MCF 10A (cell line): ENCODE data around the gene DHRS4L2. TPM values are rescaled to one million over a fixed set of nuclear protein-coding genes. Genes with fewer than 3 reads are reported as not detected.
"Not testable (repeated sequence)": the region's sequence is repeated elsewhere in the genome, so short reads cannot be mapped to it uniquely, and the experiment has no call there.

Experiments used
- BruUV-seq: library from RNA; stranded (reverse); fragments of 400-500 nt; replicated peaks from 2 replicates; lab custom pipeline; 2021; lab: Mats Ljungman, UMichigan
- CTCF ChIA-PET: fragments of 300-600 bp; sonication (Branson Sonifier 250); formaldehyde crosslinking; extraction: SDS; loops from one replicate; lab custom pipeline; 2021; ENCODE audit warnings: antibody characterized with exemption, inconsistent platforms; lab: Yijun Ruan, JAX
- POLR2A ChIA-PET: fragments of 300-600, 350-650 bp; sonication (Branson Sonifier 250); formaldehyde crosslinking; extraction: SDS; loops from one replicate; lab custom pipeline; 2020; ENCODE audit warnings: antibody characterized with exemption, inconsistent platforms; lab: Yijun Ruan, JAX
- DNase-seq: peaks from one replicate; pipeline ENCODE4 v3.0.0-alpha.2; 2018; ENCODE audit not compliant: unreplicated experiment
- H3K27ac Mint-ChIP-seq: one replicate; pipeline ENCODE4 v1.8.0; 2022; ENCODE audit warnings: mild to moderate bottlenecking, low read depth, mixed read lengths; ENCODE audit not compliant: unreplicated experiment
- H3K27me3 Mint-ChIP-seq: one replicate; pipeline ENCODE4 v1.8.0; 2022; ENCODE audit warnings: mixed read lengths; ENCODE audit not compliant: insufficient read depth, unreplicated experiment
- H3K36me3 Mint-ChIP-seq: one replicate; pipeline ENCODE4 v1.8.0; 2022; ENCODE audit warnings: mild to moderate bottlenecking, moderate library complexity, mixed read lengths; ENCODE audit not compliant: insufficient read depth, unreplicated experiment
- H3K4me1 Mint-ChIP-seq: one replicate; pipeline ENCODE4 v1.8.0; 2022; ENCODE audit warnings: mixed read lengths; ENCODE audit not compliant: insufficient read depth, unreplicated experiment
- H3K4me3 Mint-ChIP-seq: one replicate; pipeline ENCODE4 v1.8.0; 2022; ENCODE audit warnings: mild to moderate bottlenecking, moderate library complexity, mixed read lengths; ENCODE audit not compliant: unreplicated experiment
- H3K9me3 Mint-ChIP-seq: one replicate; pipeline ENCODE4 v1.8.0; 2022; ENCODE audit warnings: mixed read lengths; ENCODE audit not compliant: unreplicated experiment
- intact Hi-C: fragments of 100-400 bp; cut with micrococcal nuclease; formaldehyde crosslinking; loops from 2 replicates; pipeline ENCODE4 v1.14.1; 2022
- total RNA-seq: library from RNA; stranded (reverse); gene quantifications from 2 replicates; pipeline ENCODE4 v1.2.3, GENCODE V29; 2022
- TF ChIP-seq, protein P1 (sequence below): fragments of 200-600 bp; IDR thresholded peaks from one replicate; pipeline ENCODE4 v1.8.0; 2022; ENCODE audit warnings: antibody characterized with exemption, mild to moderate bottlenecking; ENCODE audit not compliant: unreplicated experiment

Gene DHRS4L2
- total RNA-seq, 1 experiment from 2014 or later, result 20.8 TPM

DNA sequence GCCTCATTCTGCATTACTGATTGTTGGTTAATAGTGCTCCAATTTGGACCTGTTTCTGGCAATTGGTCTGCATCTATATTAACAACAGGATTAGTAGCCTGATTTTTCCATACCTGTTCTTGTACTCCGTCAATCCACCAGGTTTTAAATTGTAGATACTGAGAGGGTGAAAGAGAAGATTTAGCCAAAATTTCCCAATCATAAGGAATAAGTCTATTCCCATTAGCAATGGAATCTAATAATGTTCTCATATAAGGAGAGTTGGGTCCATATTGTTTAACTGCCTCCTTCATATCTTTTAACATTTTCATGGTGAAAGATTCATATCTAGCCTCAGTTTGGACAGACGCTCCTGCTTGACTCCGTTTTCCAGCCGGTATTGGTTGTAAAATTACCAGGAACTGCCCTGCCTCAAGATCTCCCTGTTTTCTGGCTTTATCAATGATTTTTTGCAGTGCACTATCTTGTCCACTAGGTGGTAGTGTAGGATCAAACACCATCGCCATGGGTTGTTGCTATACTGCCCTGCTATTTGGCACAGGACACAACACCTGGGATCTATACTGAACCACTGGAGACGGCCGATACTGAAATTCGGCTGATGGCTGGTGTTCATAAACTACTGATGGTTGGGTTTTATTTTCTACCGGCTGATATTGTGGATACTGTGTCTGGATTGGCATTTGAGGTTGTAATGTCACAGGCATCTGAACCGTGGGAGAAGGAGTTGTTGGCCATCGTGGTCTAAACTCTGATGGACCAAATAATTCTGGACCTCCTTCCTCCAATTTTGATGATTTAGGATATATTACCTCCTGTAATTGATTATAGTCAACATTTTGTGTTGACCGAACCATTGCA, 25.2 kb downstream of the DHRS4L2 start:
- Mint-ChIP-seq H3K27me3 (peaks cover 20% of the 10 kb centered on the region), H3K4me1 (no peaks in the 10 kb centered on the region), H3K27ac (no peak overlapping the region), H3K4me3 (no peak overlapping the region), H3K9me3 (no peaks in the 10 kb centered on the region), H3K36me3 (no peaks in the 10 kb centered on the region)
- CTCF ChIA-PET, result interaction anchor here (0.6 to 2.3 kb wide), 14 partner anchors 28 to 96 kb away, joined by 3 to 25 read pairs (median 4); partner anchors contain the start of genes CPNE6 and PCK2
- POLR2A ChIA-PET, result interaction anchor here (0.7 to 1.1 kb wide), 5 partner anchors 79 to 638 kb away, joined by 3 to 5 read pairs (median 3); no protein-coding TSS in a partner anchor
- TF ChIP-seq, protein P1, sequence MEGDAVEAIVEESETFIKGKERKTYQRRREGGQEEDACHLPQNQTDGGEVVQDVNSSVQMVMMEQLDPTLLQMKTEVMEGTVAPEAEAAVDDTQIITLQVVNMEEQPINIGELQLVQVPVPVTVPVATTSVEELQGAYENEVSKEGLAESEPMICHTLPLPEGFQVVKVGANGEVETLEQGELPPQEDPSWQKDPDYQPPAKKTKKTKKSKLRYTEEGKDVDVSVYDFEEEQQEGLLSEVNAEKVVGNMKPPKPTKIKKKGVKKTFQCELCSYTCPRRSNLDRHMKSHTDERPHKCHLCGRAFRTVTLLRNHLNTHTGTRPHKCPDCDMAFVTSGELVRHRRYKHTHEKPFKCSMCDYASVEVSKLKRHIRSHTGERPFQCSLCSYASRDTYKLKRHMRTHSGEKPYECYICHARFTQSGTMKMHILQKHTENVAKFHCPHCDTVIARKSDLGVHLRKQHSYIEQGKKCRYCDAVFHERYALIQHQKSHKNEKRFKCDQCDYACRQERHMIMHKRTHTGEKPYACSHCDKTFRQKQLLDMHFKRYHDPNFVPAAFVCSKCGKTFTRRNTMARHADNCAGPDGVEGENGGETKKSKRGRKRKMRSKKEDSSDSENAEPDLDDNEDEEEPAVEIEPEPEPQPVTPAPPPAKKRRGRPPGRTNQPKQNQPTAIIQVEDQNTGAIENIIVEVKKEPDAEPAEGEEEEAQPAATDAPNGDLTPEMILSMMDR, result peak; percentile 80
- intact Hi-C loops, result loop anchor here (1.0 to 5.0 kb wide), 9 partner anchors 22 to 285 kb away; partner anchors contain the start of genes DHRS1, IRF9, NOP9 and PSME2
- BruUV-seq, result no TSS peak
- peak; percentile 83 for DNase-seq

DNA sequence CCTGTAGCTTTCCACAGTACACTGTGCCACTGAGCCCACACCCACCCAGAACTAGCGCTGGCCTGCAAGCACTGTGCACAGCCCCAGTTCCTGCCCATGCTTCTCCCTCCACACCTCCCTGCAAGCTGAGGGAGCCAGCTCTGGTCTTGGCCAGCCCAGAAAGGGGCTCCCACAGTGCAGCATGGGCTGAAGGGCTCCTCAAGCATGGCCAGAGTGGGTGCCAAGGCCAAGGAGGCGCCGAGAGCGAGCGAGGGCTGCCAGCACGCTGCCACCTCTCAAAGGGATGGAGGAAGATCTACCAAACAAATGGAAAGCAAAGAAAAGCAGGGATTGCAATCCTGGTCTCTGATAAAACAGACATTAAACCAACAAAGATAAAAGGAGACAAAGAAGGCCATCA, 27.0 kb downstream of the DHRS4L2 start:
- H3K36me3 Mint-ChIP-seq, H3K4me3 Mint-ChIP-seq, DNase-seq, H3K9me3 Mint-ChIP-seq, H3K27ac Mint-ChIP-seq, H3K4me1 Mint-ChIP-seq, BruUV-seq, POLR2A ChIA-PET: not testable (repeated sequence)
- CTCF ChIA-PET, result interaction anchor here (0.7 to 2.3 kb wide), 5 partner anchors 22 to 318 kb away, joined by 3 to 25 read pairs (median 4); no protein-coding TSS in a partner anchor
- H3K27me3 Mint-ChIP-seq, result peaks cover 20% of the 10 kb centered on the region
- intact Hi-C loops, result loop anchor here (2.0 kb wide), 5 partner anchors 41 to 283 kb away; partner anchors contain the start of genes DHRS1, IRF9, NOP9 and PSME2

DNA sequence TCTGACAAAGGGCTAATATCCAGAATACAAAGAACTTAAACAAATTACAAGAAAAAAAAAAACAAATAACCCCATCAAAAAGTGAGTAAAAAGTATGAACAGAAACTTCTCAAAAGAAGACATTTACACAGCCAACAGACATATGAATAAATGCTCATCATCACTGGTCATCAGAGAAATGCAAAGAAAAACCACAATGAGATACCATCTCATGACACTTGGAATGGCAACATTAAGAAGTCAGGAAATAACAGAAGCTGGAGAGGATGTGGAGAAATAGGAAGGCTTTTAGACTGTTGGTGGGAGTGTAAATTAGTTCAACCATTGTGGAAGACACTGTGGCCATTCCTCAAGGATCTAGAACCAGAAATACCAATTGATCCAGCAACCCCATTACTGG, 30.2 kb downstream of the DHRS4L2 start:
- BruUV-seq, H3K36me3 Mint-ChIP-seq, H3K4me3 Mint-ChIP-seq, H3K27ac Mint-ChIP-seq, H3K4me1 Mint-ChIP-seq, intact Hi-C loops, DNase-seq, CTCF ChIA-PET, H3K9me3 Mint-ChIP-seq: not testable (repeated sequence)
- peaks cover 22% of the 10 kb centered on the region for H3K27me3 Mint-ChIP-seq
- POLR2A ChIA-PET, result interaction anchor here (0.6 kb wide), 1 partner anchor 29 kb away, joined by 3 read pairs; no protein-coding TSS in a partner anchor

DNA sequence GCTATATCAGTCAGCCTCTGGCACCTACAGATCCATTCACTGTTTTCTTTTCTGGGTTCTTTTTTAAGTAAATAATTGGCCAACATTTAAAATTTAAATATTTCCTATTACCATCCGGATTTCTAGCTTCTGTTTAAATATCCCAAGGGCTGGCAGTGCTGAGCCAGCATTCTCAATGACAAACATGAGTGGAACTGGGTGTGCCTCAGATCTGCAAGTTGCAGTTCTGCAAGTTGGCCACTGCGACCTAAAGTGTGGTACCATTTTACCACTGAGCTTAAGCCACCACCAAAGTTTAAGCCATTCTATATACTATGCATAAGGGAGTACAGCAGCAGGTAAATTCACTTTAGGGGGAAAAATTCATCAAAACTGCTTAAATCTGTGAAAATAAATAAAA, 31.2 kb downstream of the DHRS4L2 start:
- H3K27me3 Mint-ChIP-seq, result peaks cover 31% of the 10 kb centered on the region
- H3K36me3 Mint-ChIP-seq, BruUV-seq, DNase-seq, H3K27ac Mint-ChIP-seq, intact Hi-C loops, H3K9me3 Mint-ChIP-seq, H3K4me1 Mint-ChIP-seq, H3K4me3 Mint-ChIP-seq: not testable (repeated sequence)
- ChIA-PET CTCF (interaction anchor here (0.7 kb wide), 2 partner anchors 36 to 543 kb away, joined by 3 read pairs; no protein-coding TSS in a partner anchor), POLR2A (interaction anchor here (0.6 kb wide), 1 partner anchor 1324 kb away, joined by 4 read pairs; no protein-coding TSS in a partner anchor)

DNA sequence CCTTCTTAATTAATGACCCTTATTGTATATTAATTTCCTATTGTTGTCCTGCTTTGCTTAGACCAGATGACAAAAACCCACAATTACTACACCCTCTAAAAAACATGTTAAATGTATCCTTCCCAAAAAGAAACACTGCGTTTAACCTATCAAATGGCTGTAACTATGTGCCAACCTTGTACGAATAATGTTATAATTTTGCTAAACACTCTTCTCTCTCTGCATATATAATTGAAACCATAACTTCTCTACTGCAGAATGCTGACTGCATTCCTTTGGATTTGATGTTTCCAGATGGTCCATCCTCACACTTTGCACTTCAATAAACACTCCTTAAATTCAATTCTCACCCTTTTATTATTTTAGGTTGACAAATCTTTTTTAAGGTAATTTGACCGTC, 31.8 kb downstream of the DHRS4L2 start:
- H3K27ac Mint-ChIP-seq, H3K36me3 Mint-ChIP-seq, intact Hi-C loops, H3K4me3 Mint-ChIP-seq, H3K9me3 Mint-ChIP-seq, DNase-seq, BruUV-seq, H3K4me1 Mint-ChIP-seq: not testable (repeated sequence)
- CTCF ChIA-PET, result interaction anchor here (0.7 kb wide), 2 partner anchors 35 to 543 kb away, joined by 3 read pairs; no protein-coding TSS in a partner anchor
- peaks cover 31% of the 10 kb centered on the region for H3K27me3 Mint-ChIP-seq
- POLR2A ChIA-PET, result interaction anchor here (0.6 kb wide), 1 partner anchor 1325 kb away, joined by 4 read pairs; no protein-coding TSS in a partner anchor

DNA sequence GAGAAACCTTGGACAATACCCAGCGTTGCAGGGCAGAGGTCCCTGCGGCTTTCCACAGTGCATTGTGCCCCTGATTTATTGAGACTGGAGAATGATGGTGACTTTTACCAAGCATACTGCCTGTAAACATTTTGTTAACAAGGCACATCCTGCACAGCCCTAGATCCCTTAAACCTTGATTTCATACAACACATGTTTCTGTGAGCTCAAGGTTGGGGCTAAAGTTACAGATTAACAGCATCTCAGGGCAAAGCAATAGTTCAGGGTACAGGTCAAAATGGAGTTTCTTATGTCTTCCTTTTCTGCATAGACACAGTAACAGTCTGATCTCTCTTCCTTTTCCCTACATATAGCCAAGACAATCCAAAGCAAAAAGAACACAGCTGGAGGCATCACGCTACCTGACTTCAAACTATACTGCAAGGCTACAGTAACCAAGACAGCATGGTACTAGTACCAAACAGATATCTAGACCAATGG, 36.2 kb downstream of the DHRS4L2 start:
- intact Hi-C loops, H3K27ac Mint-ChIP-seq, H3K36me3 Mint-ChIP-seq, POLR2A ChIA-PET, H3K4me1 Mint-ChIP-seq, CTCF ChIA-PET, DNase-seq, H3K4me3 Mint-ChIP-seq, BruUV-seq, H3K9me3 Mint-ChIP-seq: not testable (repeated sequence)
- peaks cover 37% of the 10 kb centered on the region for H3K27me3 Mint-ChIP-seq

DNA sequence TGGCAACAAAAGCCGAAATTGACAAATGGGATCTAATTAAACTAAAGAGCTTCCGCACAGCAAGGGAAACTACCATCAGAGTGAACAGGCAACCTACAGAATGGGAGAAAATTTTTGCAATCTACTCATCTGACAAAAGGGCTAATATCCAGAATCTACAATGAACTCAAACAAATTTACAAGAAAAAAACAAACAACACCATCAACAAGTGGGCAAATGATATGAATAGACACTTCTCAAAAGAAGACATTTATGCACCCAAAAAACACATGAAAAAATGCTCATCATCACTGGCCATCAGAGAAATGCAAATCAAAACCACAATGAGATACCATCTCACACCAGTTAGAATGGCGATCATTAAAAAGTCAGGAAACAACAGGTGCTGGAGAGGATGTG, 41.0 kb downstream of the DHRS4L2 start:
- H3K27ac Mint-ChIP-seq, POLR2A ChIA-PET, H3K9me3 Mint-ChIP-seq, DNase-seq, H3K4me3 Mint-ChIP-seq, CTCF ChIA-PET, H3K4me1 Mint-ChIP-seq, H3K36me3 Mint-ChIP-seq, intact Hi-C loops, BruUV-seq: not testable (repeated sequence)
- peaks cover 27% of the 10 kb centered on the region for H3K27me3 Mint-ChIP-seq

DNA sequence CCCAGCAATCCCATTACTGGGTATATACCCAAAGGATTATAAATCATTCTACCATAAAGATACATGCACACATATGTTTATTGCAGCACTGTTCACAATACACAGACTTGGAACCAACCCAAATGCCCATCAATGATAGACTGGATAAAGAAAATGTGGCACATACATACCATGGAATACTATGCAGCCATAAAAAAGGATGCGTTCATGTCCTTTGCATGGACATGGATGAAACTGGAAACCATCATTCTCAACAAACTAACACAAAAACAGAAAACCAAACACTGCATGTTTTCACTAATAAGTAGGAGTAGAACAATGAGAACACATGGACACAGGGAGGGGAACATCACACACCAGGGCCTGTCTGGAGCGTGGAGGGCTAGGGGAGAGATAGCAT, 42.6 kb downstream of the DHRS4L2 start:
- DNase-seq, BruUV-seq, CTCF ChIA-PET, intact Hi-C loops, H3K36me3 Mint-ChIP-seq, H3K27ac Mint-ChIP-seq, H3K4me3 Mint-ChIP-seq, H3K9me3 Mint-ChIP-seq: not testable (repeated sequence)
- POLR2A ChIA-PET, result interaction anchor here (0.9 kb wide), 1 partner anchor 50 kb away, joined by 3 read pairs; no protein-coding TSS in a partner anchor
- peaks cover 21% of the 10 kb centered on the region for H3K27me3 Mint-ChIP-seq
- H3K4me1 Mint-ChIP-seq, result peaks cover 11% of the 10 kb centered on the region
